ENCODE results near the gene ESYT1. TPM values are rescaled to one million over a fixed set of nuclear protein-coding genes. Genes with fewer than 3 reads are reported as not detected.

Gene ESYT1
- total RNA-seq, 2 donors from 2014 or later: 113 to 128 TPM

DNA sequence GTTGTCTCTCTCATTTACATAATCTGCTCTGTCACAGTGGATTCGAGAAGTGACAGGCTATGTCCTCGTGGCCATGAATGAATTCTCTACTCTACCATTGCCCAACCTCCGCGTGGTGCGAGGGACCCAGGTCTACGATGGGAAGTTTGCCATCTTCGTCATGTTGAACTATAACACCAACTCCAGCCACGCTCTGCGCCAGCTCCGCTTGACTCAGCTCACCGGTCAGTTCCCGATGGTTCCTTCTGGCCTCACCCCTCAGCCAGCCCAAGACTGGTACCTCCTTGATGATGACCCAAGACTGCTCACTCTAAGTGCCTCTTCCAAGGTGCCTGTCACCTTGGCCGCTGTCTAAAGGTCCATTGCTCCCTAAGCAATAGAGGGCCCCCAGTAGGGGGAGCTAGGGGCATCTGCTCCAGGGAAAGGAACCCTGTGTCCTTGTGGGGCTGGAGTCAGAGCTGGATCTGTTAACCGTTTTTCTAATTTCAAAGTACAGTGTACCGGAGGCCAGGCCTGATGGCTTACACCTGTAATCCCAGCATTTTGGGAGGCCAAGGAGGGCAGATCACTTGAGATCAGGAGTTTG, 43.0 kb upstream of the ESYT1 start:
- no peak for ATAC-seq (ENCODE audit: insufficient number of reproducible peaks, low FRiP score, low read depth)
- peaks cover 4 to 6% of the 10 kb centered on the region in 2 donors for H3K4me1 ChIP-seq (ENCODE audit: control insufficient read depth in 1 of 2, low read depth in 2 of 2)
- H3K9me3 ChIP-seq: no peaks in the 10 kb centered on the region
- H3K36me3 ChIP-seq: no peaks in the 10 kb centered on the region
- no peak overlapping the region for H3K27ac ChIP-seq
- DNase-seq (ENCODE audit: low spot score): no peak
- no peaks in the 10 kb centered on the region for H3K27me3 ChIP-seq (replicated peaks; ENCODE audit: insufficient read depth)
- TF ChIP-seq CTCF (IDR thresholded peaks at IDR 0.05): no peak
- H3K4me3 ChIP-seq: no peak overlapping the region

DNA sequence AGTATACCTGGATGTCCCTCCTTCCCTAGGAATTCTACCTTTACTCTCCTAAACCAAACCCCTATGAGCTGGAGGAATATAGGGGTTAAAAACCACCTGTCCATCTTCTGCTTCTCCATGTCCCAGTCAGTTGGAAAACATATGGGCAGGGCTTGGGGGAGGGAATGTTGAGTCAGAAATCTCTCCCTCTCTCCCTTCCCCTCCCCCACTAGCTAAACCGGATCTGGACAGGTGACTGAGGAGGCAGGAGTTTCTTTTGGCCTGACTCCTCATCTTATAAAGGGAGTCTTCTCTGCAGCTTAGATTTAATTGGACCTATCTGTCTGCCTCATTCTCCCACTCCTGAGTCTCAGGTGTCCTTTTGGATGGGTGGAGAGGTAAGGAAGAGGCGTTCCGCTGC, 42.0 kb upstream of the ESYT1 start:
- Histone ChIP-seq H3K4me1 (ENCODE audit: control insufficient read depth in 1 of 2, low read depth in 2 of 2) (no peaks in the 10 kb centered on the region), H3K36me3 (no peaks in the 10 kb centered on the region), H3K4me3 (no peak overlapping the region), H3K27me3 (replicated peaks; ENCODE audit: insufficient read depth) (no peaks in the 10 kb centered on the region), H3K9me3 (no peaks in the 10 kb centered on the region), H3K27ac (no peak overlapping the region)
- no peak for DNase-seq (ENCODE audit: low spot score)
- ATAC-seq (ENCODE audit: insufficient number of reproducible peaks, low FRiP score, low read depth): no peak
- TF ChIP-seq CTCF (IDR thresholded peaks at IDR 0.05): no peak

DNA sequence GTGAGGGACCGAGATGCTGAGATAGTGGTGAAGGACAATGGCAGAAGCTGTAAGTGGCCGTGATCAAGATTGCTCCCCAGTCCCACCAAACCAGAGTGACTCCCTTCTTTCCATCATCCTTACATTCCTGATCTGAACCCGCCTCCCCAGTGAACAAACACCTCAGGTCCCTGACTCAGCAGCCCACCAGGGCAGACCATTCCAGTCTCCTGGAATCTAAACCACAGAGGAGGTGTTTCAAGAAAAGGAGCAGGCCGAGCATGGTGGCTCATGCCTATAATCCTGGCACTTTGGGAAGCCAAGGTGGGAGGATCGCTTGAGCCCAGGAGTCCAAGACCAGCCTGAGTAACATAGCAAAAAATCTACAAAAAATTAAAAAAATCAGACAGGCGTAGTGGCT, 41.5 kb upstream of the ESYT1 start:
- Histone ChIP-seq H3K36me3 (no peaks in the 10 kb centered on the region), H3K4me3 (no peak overlapping the region), H3K27me3 (replicated peaks; ENCODE audit: insufficient read depth) (no peaks in the 10 kb centered on the region), H3K4me1 (ENCODE audit: control insufficient read depth in 1 of 2, low read depth in 2 of 2) (no peaks in the 10 kb centered on the region), H3K9me3 (no peaks in the 10 kb centered on the region), H3K27ac (no peak overlapping the region)
- no peak for TF ChIP-seq CTCF (IDR thresholded peaks at IDR 0.05)
- ATAC-seq (ENCODE audit: insufficient number of reproducible peaks, low FRiP score, low read depth) (no peak), DNase-seq (ENCODE audit: low spot score) (no peak)

GRCh38 chr12:56087220-56087619, 40.8 kb upstream of the ESYT1 start:
- no peak for ATAC-seq (ENCODE audit: insufficient number of reproducible peaks, low FRiP score, low read depth)
- H3K9me3 ChIP-seq: no peaks in the 10 kb centered on the region
- no peaks in the 10 kb centered on the region for H3K36me3 ChIP-seq
- no peak for DNase-seq (ENCODE audit: low spot score)
- no peaks in the 10 kb centered on the region for H3K27me3 ChIP-seq (replicated peaks; ENCODE audit: insufficient read depth)
- no peak overlapping the region for H3K27ac ChIP-seq
- no peak overlapping the region for H3K4me3 ChIP-seq
- no peak for TF ChIP-seq CTCF (IDR thresholded peaks at IDR 0.05)
- H3K4me1 ChIP-seq (ENCODE audit: control insufficient read depth in 1 of 2, low read depth in 2 of 2): no peaks in the 10 kb centered on the region

GRCh38 chr12:56097738-56098137, 30.3 kb upstream of the ESYT1 start:
- Histone ChIP-seq H3K9me3 (no peaks in the 10 kb centered on the region), H3K4me1 (ENCODE audit: control insufficient read depth in 1 of 2, low read depth in 2 of 2) (no peaks in the 10 kb centered on the region), H3K36me3 (no peaks in the 10 kb centered on the region), H3K27me3 (replicated peaks; ENCODE audit: insufficient read depth) (no peaks in the 10 kb centered on the region), H3K27ac (no peak overlapping the region), H3K4me3 (no peak overlapping the region)
- ATAC-seq (ENCODE audit: insufficient number of reproducible peaks, low FRiP score, low read depth): no peak
- no peak for DNase-seq (ENCODE audit: low spot score)
- no peak for TF ChIP-seq CTCF (IDR thresholded peaks at IDR 0.05)
